SU-DHL-6 (cell line): ENCODE data around the gene TIMM17B.

Experiments used
- EZH2phosphoT487 ChIP-seq: fragments of 200-600 bp; sonication (generic), shearing (Covaris generic); conservative IDR thresholded peaks from 2 replicates; pipeline ENCODE4 v1.6.1; 2018; ENCODE audit warnings: mild to moderate bottlenecking, antibody characterized with exemption, low read length, moderate library complexity, mixed read lengths
- TF ChIP-seq, protein P1 (sequence below): fragments of 200-600 bp; sonication (generic); IDR thresholded peaks from one replicate; pipeline ENCODE4 v1.5.1; 2017; ENCODE audit warnings: antibody characterized with exemption, mild to moderate bottlenecking, low read length, moderate library complexity; ENCODE audit not compliant: insufficient read depth, poor library complexity, severe bottlenecking

DNA sequence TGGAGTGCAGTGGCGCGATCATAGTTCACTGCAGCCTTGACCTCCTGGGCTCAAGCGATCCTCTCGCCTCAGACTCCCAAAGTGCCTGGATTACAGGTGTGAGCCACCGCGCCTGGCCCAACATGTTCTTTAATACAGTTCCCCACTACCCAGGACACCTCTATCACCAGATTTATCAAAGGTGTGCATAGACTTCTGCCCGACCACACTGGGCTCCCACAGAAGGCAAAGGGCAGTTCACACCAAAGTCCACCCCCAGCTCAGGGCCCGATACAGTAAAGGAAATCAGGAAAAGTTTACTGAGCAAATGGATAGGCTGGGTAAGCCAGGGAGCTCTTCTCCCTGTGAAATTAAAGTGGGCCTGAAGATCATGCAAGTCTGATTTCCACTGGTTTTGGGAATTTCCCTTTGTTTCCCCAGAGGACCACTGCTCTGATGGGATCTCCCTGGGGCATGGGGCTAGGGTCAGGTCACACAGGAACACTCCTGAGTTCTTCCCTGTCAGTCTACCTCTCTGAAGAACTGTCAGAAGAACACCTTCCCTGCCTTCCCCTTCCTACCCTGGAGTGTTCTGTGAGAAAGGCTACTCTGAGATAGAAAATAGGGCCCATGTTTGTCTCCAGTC lies 39.0 kb upstream of the TIMM17B start:
- TF ChIP-seq, protein P1, sequence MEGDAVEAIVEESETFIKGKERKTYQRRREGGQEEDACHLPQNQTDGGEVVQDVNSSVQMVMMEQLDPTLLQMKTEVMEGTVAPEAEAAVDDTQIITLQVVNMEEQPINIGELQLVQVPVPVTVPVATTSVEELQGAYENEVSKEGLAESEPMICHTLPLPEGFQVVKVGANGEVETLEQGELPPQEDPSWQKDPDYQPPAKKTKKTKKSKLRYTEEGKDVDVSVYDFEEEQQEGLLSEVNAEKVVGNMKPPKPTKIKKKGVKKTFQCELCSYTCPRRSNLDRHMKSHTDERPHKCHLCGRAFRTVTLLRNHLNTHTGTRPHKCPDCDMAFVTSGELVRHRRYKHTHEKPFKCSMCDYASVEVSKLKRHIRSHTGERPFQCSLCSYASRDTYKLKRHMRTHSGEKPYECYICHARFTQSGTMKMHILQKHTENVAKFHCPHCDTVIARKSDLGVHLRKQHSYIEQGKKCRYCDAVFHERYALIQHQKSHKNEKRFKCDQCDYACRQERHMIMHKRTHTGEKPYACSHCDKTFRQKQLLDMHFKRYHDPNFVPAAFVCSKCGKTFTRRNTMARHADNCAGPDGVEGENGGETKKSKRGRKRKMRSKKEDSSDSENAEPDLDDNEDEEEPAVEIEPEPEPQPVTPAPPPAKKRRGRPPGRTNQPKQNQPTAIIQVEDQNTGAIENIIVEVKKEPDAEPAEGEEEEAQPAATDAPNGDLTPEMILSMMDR, result no peak
- TF ChIP-seq EZH2phosphoT487, result no peak
